Liver (tissue), 9 donors: ENCODE data around the gene ZSWIM6. TPM values are rescaled to one million over a fixed set of nuclear protein-coding genes. Genes with fewer than 3 reads are reported as not detected.
A peak's percentile ranks its signal among the peaks of the same experiment; 100 is the strongest.

Experiments
- DNase-seq: peaks from one replicate; pipeline ENCODE4 v3.0.0-alpha.2; 2017; ENCODE audit warnings: low spot score
- H3K27ac ChIP-seq, 2 donors: one replicate each; pipeline ENCODE4 v1.7.0; 2013; ENCODE audit warnings: inconsistent platforms in 2 of 2, low read length in 2 of 2, control low read depth in 1 of 2, low read depth in 1 of 2, mild to moderate bottlenecking in 1 of 2
- H3K27me3 ChIP-seq, 4 donors: one replicate each; pipeline versions ENCODE4 v1.6.1 to v1.7.0; 2013; ENCODE audit warnings: low read length in 3 of 4, inconsistent platforms in 1 of 4, mild to moderate bottlenecking in 1 of 4, moderate library complexity in 1 of 4; ENCODE audit not compliant: control insufficient read depth in 4 of 4, insufficient read depth in 4 of 4
- H3K36me3 ChIP-seq, 4 donors: one replicate each; pipeline versions ENCODE4 v1.6.1 to v1.7.0; 2013; ENCODE audit warnings: low read length in 3 of 4, mild to moderate bottlenecking in 3 of 4, low read depth in 1 of 4, moderate library complexity in 1 of 4; ENCODE audit not compliant: control insufficient read depth in 4 of 4, insufficient read depth in 3 of 4
- H3K4me1 ChIP-seq, 4 donors: one replicate each; pipeline versions ENCODE4 v1.6.1 to v1.7.0; 2013; ENCODE audit warnings: low read length in 3 of 4, mild to moderate bottlenecking in 3 of 4, moderate library complexity in 1 of 4; ENCODE audit not compliant: control insufficient read depth in 4 of 4, insufficient read depth in 4 of 4
- H3K4me3 ChIP-seq, 3 donors: one replicate each; pipeline versions ENCODE4 v1.6.1 to v1.7.0; 2013; ENCODE audit warnings: low read length in 3 of 3, control low read depth in 1 of 3, low read depth in 1 of 3, mild to moderate bottlenecking in 1 of 3
- H3K9ac ChIP-seq, 2 donors: one replicate each; pipeline ENCODE4 v1.7.0; 2013; ENCODE audit warnings: low read length in 2 of 2, mild to moderate bottlenecking in 2 of 2, moderate library complexity in 2 of 2, control low read depth in 1 of 2, low read depth in 1 of 2
- H3K9me3 ChIP-seq, 4 donors: one replicate each; pipeline versions ENCODE4 v1.6.1 to v1.7.0; 2013; ENCODE audit warnings: low read length in 3 of 4; ENCODE audit not compliant: control insufficient read depth in 4 of 4
- ATF3 ChIP-seq: IDR thresholded peaks from 2 replicates; pipeline ENCODE4 v1.6.1; 2016; ENCODE audit warnings: antibody characterized with exemption
- FOXA1 ChIP-seq: IDR thresholded peaks from 2 replicates; pipeline ENCODE4 v1.6.1; 2016; ENCODE audit warnings: antibody characterized with exemption
- FOXA2 ChIP-seq: IDR thresholded peaks from 2 replicates; pipeline ENCODE4 v1.6.1; 2016; ENCODE audit warnings: antibody characterized with exemption
- GABPA ChIP-seq, 2 donors: IDR thresholded peaks in 1 of 2; conservative IDR thresholded peaks in 1 of 2; 2 replicates each; pipeline ENCODE4 v1.6.1; 2016; ENCODE audit warnings: antibody characterized with exemption in 2 of 2, mild to moderate bottlenecking in 1 of 2, moderate library complexity in 1 of 2
- HNF4A ChIP-seq, 2 donors: conservative IDR thresholded peaks; 2 replicates each; pipeline ENCODE4 v1.6.1; 2016; ENCODE audit warnings: antibody characterized with exemption in 2 of 2, mild to moderate bottlenecking in 2 of 2
- JUND ChIP-seq, 2 donors: IDR thresholded peaks; 2 replicates each; pipeline ENCODE4 v1.6.1; 2016; ENCODE audit warnings: antibody characterized with exemption in 2 of 2
- MAX ChIP-seq: IDR thresholded peaks from 2 replicates; pipeline ENCODE4 v1.6.1; 2016; ENCODE audit warnings: antibody characterized with exemption
- NR2F2 ChIP-seq: IDR thresholded peaks from 2 replicates; pipeline ENCODE4 v1.6.1; 2016; ENCODE audit warnings: antibody characterized with exemption
- RAD21 ChIP-seq, 2 donors: IDR thresholded peaks; 2 replicates each; pipeline ENCODE4 v1.6.1; 2016; ENCODE audit warnings: antibody characterized with exemption in 2 of 2, mild to moderate bottlenecking in 2 of 2
- REST ChIP-seq: IDR thresholded peaks from 2 replicates; pipeline ENCODE4 v1.6.1; 2016; ENCODE audit warnings: antibody characterized with exemption, mild to moderate bottlenecking
- RXRA ChIP-seq, 2 donors: IDR thresholded peaks; 2 replicates each; pipeline ENCODE4 v1.6.1; 2017 to 2018; ENCODE audit warnings: antibody characterized with exemption in 2 of 2, mild to moderate bottlenecking in 1 of 2
- WGBS: extraction: QIAGEN DNeasy Blood & Tissue Kit; methylation state at CpG from one replicate; pipeline ENCODE4 v1.1.7; 2013; 5-methylcytosine and 5-hydroxymethylcytosine counted together
- polyA plus RNA-seq, 2 donors: library from polyadenylated mRNA; stranded (reverse) in 1 of 2; unstranded in 1 of 2; fragments of 200-250 nt in 1 of 2; fragments of >200 nt in 1 of 2; fragmentation: Nextera tagmentation in 1 of 2; extraction: Ambion mirVana in 1 of 2; gene quantifications; one replicate each; pipeline versions ENCODE4 v1.2.1 to v1.2.3, GENCODE V29; 2013 to 2015
- total RNA-seq, 2 donors: library from RNA; depleted of rRNA; stranded (reverse); fragments of >200 nt; gene quantifications; one replicate each; pipeline ENCODE4 v1.2.3, GENCODE V29; 2014
- donor health status: healthy.
- donor health status: healthy.
- donor health status: healthy.
- donor health status: healthy.
- donor health status: healthy.

Gene ZSWIM6
- total and polyA plus RNA-seq, 4 donors, result 1.3 to 5.2 (median 3.3) TPM

GRCh38 chr5:61321669-61322068, 10.4 kb upstream of the ZSWIM6 start:
- H3K36me3 ChIP-seq, result no peaks in the 10 kb centered on the region
- DNase-seq, result no peak
- peaks cover 0 to 3% (median 0%) of the 10 kb centered on the region in 4 donors for H3K4me1 ChIP-seq
- H3K9ac ChIP-seq, result no peak overlapping the region
- no peak overlapping the region for H3K27ac ChIP-seq
- no peak overlapping the region for H3K4me3 ChIP-seq
- TF ChIP-seq GABPA (IDR thresholded peaks at IDR 0.05 in 1 of 2, conservative IDR thresholded peaks at IDR 0.05 in 1 of 2), result no peak
- 91% methylated on average over 2 of the region's 2 CpGs for WGBS
- no peaks in the 10 kb centered on the region for H3K27me3 ChIP-seq
- H3K9me3 ChIP-seq, result no peaks in the 10 kb centered on the region

- Histone ChIP-seq H3K9ac (no peak overlapping the region), H3K27me3 (no peaks in the 10 kb centered on the region), H3K9me3 (no peaks in the 10 kb centered on the region), H3K36me3 (no peaks in the 10 kb centered on the region), H3K4me3 (no peak overlapping the region), H3K27ac (no peak overlapping the region), H3K4me1 (peaks cover 0 to 3% (median 0%) of the 10 kb centered on the region in 4 donors)
- DNase-seq, result no peak
- TF ChIP-seq JUND (IDR thresholded peaks at IDR 0.05) (no peak), RXRA (IDR thresholded peaks at IDR 0.05) (peak; percentile 35 to 49)
- WGBS, result 72% methylated on average over 4 of the region's 4 CpGs
These were observed 9.0 kb upstream of the ZSWIM6 start for GRCh38 chr5:61322738-61323725.

GRCh38 chr5:61327760-61328753, 4.0 kb upstream of the ZSWIM6 start:
- no peak for DNase-seq
- Histone ChIP-seq H3K9ac (no peak overlapping the region), H3K27ac (no peak overlapping the region), H3K4me1 (peaks cover 0 to 7% (median 3%) of the 10 kb centered on the region in 4 donors), H3K36me3 (no peaks in the 10 kb centered on the region), H3K27me3 (no peaks in the 10 kb centered on the region), H3K9me3 (no peaks in the 10 kb centered on the region), H3K4me3 (no peak overlapping the region)
- TF ChIP-seq HNF4A (conservative IDR thresholded peaks at IDR 0.05) (peak in 1 of 2 donors; percentile 34), RXRA (IDR thresholded peaks at IDR 0.05) (no peak)
- 73% methylated on average over 6 of the region's 6 CpGs for WGBS

- H3K27ac ChIP-seq, result no peak overlapping the region
- no peak for DNase-seq
- 75% methylated on average over 7 of the region's 7 CpGs for WGBS
- TF ChIP-seq FOXA1 (no peak), RAD21 (IDR thresholded peaks at IDR 0.05) (no peak), MAX (no peak), RXRA (IDR thresholded peaks at IDR 0.05) (no peak), REST (no peak), ATF3 (no peak), HNF4A (conservative IDR thresholded peaks at IDR 0.05) (no peak), NR2F2 (no peak), FOXA2 (no peak)
- no peak overlapping the region for H3K9ac ChIP-seq
- no peaks in the 10 kb centered on the region for H3K9me3 ChIP-seq
- H3K36me3 ChIP-seq, result no peaks in the 10 kb centered on the region
- no peak overlapping the region for H3K4me3 ChIP-seq
- no peaks in the 10 kb centered on the region for H3K27me3 ChIP-seq
- H3K4me1 ChIP-seq, result peaks cover 0 to 10% (median 4%) of the 10 kb centered on the region in 4 donors
These were observed 3.1 kb upstream of the ZSWIM6 start for GRCh38 chr5:61328791-61329549.
